A549 (cell line): ENCODE measurements around the gene PCSK6. TPM values are rescaled to one million over a fixed set of nuclear protein-coding genes. Genes with fewer than 3 reads are reported as not detected.

ENCODE experiments used
- ATAC-seq, 2 experiments: fragments of 200-7000 bp in 1 of 2; fragments of >200 bp in 1 of 2; cut with Nextera tagmentation in 1 of 2; cut with Tn5 transposase in 1 of 2; 3 replicates each; pipeline versions ENCODE4 v1.8.0 to v1.9.1; 2018 to 2020; ENCODE audit warnings: mild to moderate bottlenecking in 1 of 2, moderate library complexity in 1 of 2
- CTCF ChIA-PET: fragments of 300-600 bp; sonication (Branson Sonifier 250); formaldehyde crosslinking; extraction: SDS; loops from one replicate; lab custom pipeline; 2021; ENCODE audit warnings: antibody characterized with exemption, inconsistent platforms; lab: Yijun Ruan, JAX
- POLR2A ChIA-PET: fragments of 350-600 bp; formaldehyde crosslinking; extraction: SDS; loops from one replicate; lab custom pipeline; 2021; ENCODE audit warnings: antibody characterized with exemption, inconsistent platforms; lab: Yijun Ruan, JAX
- DNase-seq, 2 experiments: peaks; one replicate each; pipeline versions ENCODE4 v3.0.0 to v3.0.0-alpha.2; 2011 to 2016; ENCODE audit warnings: low read depth in 1 of 2, low spot score in 1 of 2
- FAIRE-seq: peaks from 2 replicates; lab custom pipeline; 2011; peaks lifted over from hg19 to GRCh38; lab: Jason Lieb, UNC
- H3K27ac ChIP-seq, 2 experiments: fragments of >200 bp; sonication (Bioruptor Twin); formaldehyde crosslinking; 3 replicates each; pipeline ENCODE4 v1.5.1; 2016 to 2017
- H3K4me1 ChIP-seq: fragments of >200 bp; sonication (Bioruptor Twin); formaldehyde crosslinking; 3 replicates; pipeline ENCODE4 v1.6.1; 2016
- H3K4me2 ChIP-seq: fragments of >200 bp; sonication (Bioruptor Twin); formaldehyde crosslinking; 3 replicates; pipeline ENCODE4 v1.6.1; 2016
- H3K4me3 ChIP-seq: fragments of >200 bp; sonication (Bioruptor Twin); formaldehyde crosslinking; 3 replicates; pipeline ENCODE4 v1.5.1; 2016
- H3K9me3 ChIP-seq: fragments of >200 bp; sonication (Bioruptor Twin); formaldehyde crosslinking; 3 replicates; pipeline ENCODE4 v1.6.1; 2016
- CBX2 ChIP-seq: fragments of 200-600 bp; sonication (generic); IDR thresholded peaks from 2 replicates; pipeline ENCODE4 v1.6.1; 2016; ENCODE audit warnings: low read depth, mild to moderate bottlenecking, borderline replicate concordance
- CHD4 ChIP-seq: fragments of 200-600 bp; sonication (generic); IDR thresholded peaks from 2 replicates; pipeline ENCODE4 v1.6.1; 2016; ENCODE audit warnings: antibody characterized with exemption, mild to moderate bottlenecking, borderline replicate concordance
- EP300 ChIP-seq, 2 experiments: fragments of >200 bp; sonication (Bioruptor Twin); formaldehyde crosslinking; IDR thresholded peaks; 2 replicates in 1 of 2; 3 replicates in 1 of 2; pipeline ENCODE4 v1.6.1; 2016 to 2017
- HEYL ChIP-seq: fragments of 250-450 bp; sonication (Bioruptor Pico); IDR thresholded peaks from 2 replicates; pipeline ENCODE4 v1.8.0; 2021; ENCODE audit warnings: mild to moderate bottlenecking, moderate library complexity
- HOXA7 ChIP-seq: fragments of 250-450 bp; sonication (Bioruptor Pico); IDR thresholded peaks from 2 replicates; pipeline ENCODE4 v1.5.0; 2020; ENCODE audit warnings: mild to moderate bottlenecking, moderate library complexity
- KDM1A ChIP-seq: fragments of 200-600 bp; sonication (generic); IDR thresholded peaks from 2 replicates; pipeline ENCODE4 v1.6.1; 2016; ENCODE audit warnings: low read depth, mild to moderate bottlenecking
- NR3C1 ChIP-seq: fragments of >200 bp; sonication (Bioruptor Twin); formaldehyde crosslinking; IDR thresholded peaks from 3 replicates; pipeline ENCODE4 v1.6.1; 2017
- PHF8 ChIP-seq: fragments of 200-600 bp; sonication (generic); IDR thresholded peaks from 2 replicates; pipeline ENCODE4 v1.6.1; 2016; ENCODE audit warnings: low read depth, mild to moderate bottlenecking, antibody characterized with exemption, moderate library complexity, borderline replicate concordance
- RAD21 ChIP-seq, 2 experiments: fragments of >200 bp in 1 of 2; sonication (Bioruptor Twin) in 1 of 2; formaldehyde crosslinking in 1 of 2; IDR thresholded peaks in 1 of 2; conservative IDR thresholded peaks in 1 of 2; 2 replicates in 1 of 2; 3 replicates in 1 of 2; pipeline ENCODE4 v1.6.1; 2012 to 2018; ENCODE audit warnings: inconsistent platforms in 1 of 2
- RARB ChIP-seq: fragments of 250-450 bp; sonication (Bioruptor Pico); IDR thresholded peaks from 2 replicates; pipeline ENCODE4 v1.8.0; 2021; ENCODE audit warnings: mild to moderate bottlenecking, moderate library complexity
- RFX5 ChIP-seq: fragments of 450-650 bp; IDR thresholded peaks from 2 replicates; pipeline ENCODE4 v1.7.1; 2014; ENCODE audit warnings: antibody characterized with exemption, mild to moderate bottlenecking, moderate library complexity
- TFCP2L1 ChIP-seq: fragments of 250-450 bp; sonication (Bioruptor Pico); IDR thresholded peaks from 2 replicates; pipeline ENCODE4 v1.5.0; 2021; ENCODE audit warnings: mild to moderate bottlenecking
- ZC3H11A ChIP-seq: fragments of 450-650 bp; IDR thresholded peaks from 2 replicates; pipeline ENCODE4 v1.6.1; 2014; ENCODE audit warnings: antibody characterized with exemption, mild to moderate bottlenecking
- ZNF302 ChIP-seq: fragments of 250-450 bp; sonication (Bioruptor Pico); IDR thresholded peaks from 2 replicates; pipeline ENCODE4 v1.9.0; 2021; ENCODE audit warnings: inconsistent platforms, mild to moderate bottlenecking, moderate library complexity
- WGBS: methylation state at CpG from one replicate; pipeline ENCODE4 v1.1.6; 2017; ENCODE audit errors: missing lambda C conversion rate; 5-methylcytosine and 5-hydroxymethylcytosine counted together
- polyA plus RNA-seq, 4 experiments: library from polyadenylated mRNA; depleted of rRNA in 3 of 4; stranded (reverse); fragments of >200 nt; fragmentation: RNase III in 1 of 4; extraction: RNeasy Plus Mini Kit Qiagen cat#74134 plus additional on column Dnase treatment in 1 of 4; gene quantifications; 2 replicates in 3 of 4; 3 replicates in 1 of 4; pipeline ENCODE4 v1.2.3, GENCODE V29; 2011 to 2017
- TF ChIP-seq, protein P1 (sequence below): IDR thresholded peaks from 2 replicates; pipeline ENCODE4 v1.6.1; 2012
- TF ChIP-seq, protein P2 (sequence below): fragments of 200-600 bp; sonication (generic); IDR thresholded peaks from 2 replicates; pipeline ENCODE4 v1.6.1; 2016; ENCODE audit warnings: antibody characterized with exemption, mild to moderate bottlenecking, moderate library complexity
- TF ChIP-seq, protein P3 (sequence below): fragments of >200 bp; sonication (Bioruptor Twin); formaldehyde crosslinking; IDR thresholded peaks from 3 replicates; pipeline ENCODE4 v1.6.1; 2016
- TF ChIP-seq, protein P4 (sequence below): fragments of >200 bp; sonication (Bioruptor Twin); formaldehyde crosslinking; IDR thresholded peaks from 3 replicates; pipeline ENCODE4 v1.5.1; 2016
- TF ChIP-seq, protein P5 (sequence below): fragments of 150-350 bp; IDR thresholded peaks from 2 replicates; pipeline ENCODE4 v1.6.1; 2014; ENCODE audit warnings: low read depth, mild to moderate bottlenecking, low read length

PCSK6 gene
- polyA plus RNA-seq, 2 of the 4 experiments (the other 2 are of a cell fraction): 10.0 to 15.2 TPM

DNA sequence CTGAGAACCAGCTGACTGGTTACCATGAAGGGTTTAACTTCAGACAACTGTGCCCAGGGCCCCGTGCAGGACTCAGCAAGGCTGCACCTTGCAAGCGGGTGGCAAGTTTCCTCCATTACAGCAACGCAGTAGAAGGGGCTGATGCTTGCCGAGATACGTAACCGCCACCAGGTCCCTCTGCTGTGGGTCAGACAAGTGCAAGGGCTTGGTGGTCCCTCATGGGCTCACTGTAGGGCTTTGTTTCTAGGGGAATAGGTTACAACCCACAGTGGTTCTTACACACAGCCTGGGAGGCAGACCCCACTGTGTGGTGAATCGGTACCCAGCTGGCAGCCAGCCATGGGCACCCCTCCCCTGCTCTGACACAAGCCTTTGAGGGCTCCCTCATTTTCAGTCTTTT is 179.0 kb downstream of the PCSK6 start:
- FAIRE-seq (no peak), ATAC-seq (no peak)

DNA sequence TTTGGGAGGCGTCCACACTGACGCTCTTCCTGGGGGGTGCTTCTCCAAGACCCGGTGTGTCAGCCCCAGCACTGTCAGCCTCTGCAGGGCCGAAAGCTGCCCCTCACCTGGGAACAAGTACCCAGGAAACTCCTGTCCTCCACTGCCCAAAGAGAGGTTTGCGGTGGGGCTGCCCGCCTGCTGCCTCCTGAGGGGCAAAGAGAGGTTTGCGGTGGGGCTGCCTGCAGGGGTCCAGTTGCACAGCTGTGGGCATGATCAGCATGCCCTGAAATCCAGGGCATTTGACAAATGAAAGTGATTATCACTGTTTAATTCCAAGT is 179.4 kb downstream of the PCSK6 start:
- no peak overlapping the region for H3K4me3 ChIP-seq
- H3K4me2 ChIP-seq: no peak overlapping the region
- H3K27ac ChIP-seq: no peak overlapping the region
- no peaks in the 10 kb centered on the region for H3K9me3 ChIP-seq
- no peak for FAIRE-seq
- no peaks in the 10 kb centered on the region for H3K4me1 ChIP-seq
- POLR2A ChIA-PET: no interaction called here
- TF ChIP-seq ZC3H11A: no peak
- no peak for TF ChIP-seq TFCP2L1
- CTCF ChIA-PET: interaction anchor here (1.4 to 13.3 kb wide), 3 partner anchors 9 to 329 kb away, joined by 7 to 227 read pairs (median 12); no protein-coding TSS in a partner anchor
- WGBS: 92% methylated on average over 4 of the region's 7 CpGs
- ATAC-seq: no peak
- no peak for DNase-seq

More for the DNA sequence above, 179.0 kb downstream of the PCSK6 start:
- H3K27ac ChIP-seq: no peak overlapping the region
- no peaks in the 10 kb centered on the region for H3K4me1 ChIP-seq
- 86% methylated on average over 7 of the region's 7 CpGs for WGBS
- ChIA-PET CTCF (interaction anchor here (0.6 to 13.3 kb wide), 5 partner anchors 9 to 1126 kb away, joined by 3 to 227 read pairs (median 7); no protein-coding TSS in a partner anchor), POLR2A (no interaction called here)
- no peak for DNase-seq
- no peaks in the 10 kb centered on the region for H3K9me3 ChIP-seq
- TF ChIP-seq CBX2: no peak
- TF ChIP-seq, protein P1, sequence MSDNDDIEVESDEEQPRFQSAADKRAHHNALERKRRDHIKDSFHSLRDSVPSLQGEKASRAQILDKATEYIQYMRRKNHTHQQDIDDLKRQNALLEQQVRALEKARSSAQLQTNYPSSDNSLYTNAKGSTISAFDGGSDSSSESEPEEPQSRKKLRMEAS: no peak
- no peak for TF ChIP-seq HEYL (CRISPR knock-in tag)
- no peak for TF ChIP-seq RARB (CRISPR knock-in tag)
- no peak for TF ChIP-seq ZNF302
- no peak for TF ChIP-seq EP300 (IDR thresholded peaks at IDR 0.05)
- TF ChIP-seq, protein P2, sequence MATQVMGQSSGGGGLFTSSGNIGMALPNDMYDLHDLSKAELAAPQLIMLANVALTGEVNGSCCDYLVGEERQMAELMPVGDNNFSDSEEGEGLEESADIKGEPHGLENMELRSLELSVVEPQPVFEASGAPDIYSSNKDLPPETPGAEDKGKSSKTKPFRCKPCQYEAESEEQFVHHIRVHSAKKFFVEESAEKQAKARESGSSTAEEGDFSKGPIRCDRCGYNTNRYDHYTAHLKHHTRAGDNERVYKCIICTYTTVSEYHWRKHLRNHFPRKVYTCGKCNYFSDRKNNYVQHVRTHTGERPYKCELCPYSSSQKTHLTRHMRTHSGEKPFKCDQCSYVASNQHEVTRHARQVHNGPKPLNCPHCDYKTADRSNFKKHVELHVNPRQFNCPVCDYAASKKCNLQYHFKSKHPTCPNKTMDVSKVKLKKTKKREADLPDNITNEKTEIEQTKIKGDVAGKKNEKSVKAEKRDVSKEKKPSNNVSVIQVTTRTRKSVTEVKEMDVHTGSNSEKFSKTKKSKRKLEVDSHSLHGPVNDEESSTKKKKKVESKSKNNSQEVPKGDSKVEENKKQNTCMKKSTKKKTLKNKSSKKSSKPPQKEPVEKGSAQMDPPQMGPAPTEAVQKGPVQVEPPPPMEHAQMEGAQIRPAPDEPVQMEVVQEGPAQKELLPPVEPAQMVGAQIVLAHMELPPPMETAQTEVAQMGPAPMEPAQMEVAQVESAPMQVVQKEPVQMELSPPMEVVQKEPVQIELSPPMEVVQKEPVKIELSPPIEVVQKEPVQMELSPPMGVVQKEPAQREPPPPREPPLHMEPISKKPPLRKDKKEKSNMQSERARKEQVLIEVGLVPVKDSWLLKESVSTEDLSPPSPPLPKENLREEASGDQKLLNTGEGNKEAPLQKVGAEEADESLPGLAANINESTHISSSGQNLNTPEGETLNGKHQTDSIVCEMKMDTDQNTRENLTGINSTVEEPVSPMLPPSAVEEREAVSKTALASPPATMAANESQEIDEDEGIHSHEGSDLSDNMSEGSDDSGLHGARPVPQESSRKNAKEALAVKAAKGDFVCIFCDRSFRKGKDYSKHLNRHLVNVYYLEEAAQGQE: no peak
- TF ChIP-seq, protein P3, sequence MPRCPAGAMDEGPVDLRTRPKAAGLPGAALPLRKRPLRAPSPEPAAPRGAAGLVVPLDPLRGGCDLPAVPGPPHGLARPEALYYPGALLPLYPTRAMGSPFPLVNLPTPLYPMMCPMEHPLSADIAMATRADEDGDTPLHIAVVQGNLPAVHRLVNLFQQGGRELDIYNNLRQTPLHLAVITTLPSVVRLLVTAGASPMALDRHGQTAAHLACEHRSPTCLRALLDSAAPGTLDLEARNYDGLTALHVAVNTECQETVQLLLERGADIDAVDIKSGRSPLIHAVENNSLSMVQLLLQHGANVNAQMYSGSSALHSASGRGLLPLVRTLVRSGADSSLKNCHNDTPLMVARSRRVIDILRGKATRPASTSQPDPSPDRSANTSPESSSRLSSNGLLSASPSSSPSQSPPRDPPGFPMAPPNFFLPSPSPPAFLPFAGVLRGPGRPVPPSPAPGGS: no peak
- TF ChIP-seq NR3C1: no peak
- no peak for TF ChIP-seq RAD21 (conservative IDR thresholded peaks at IDR 0.05 in 1 of 2, IDR thresholded peaks at IDR 0.05 in 1 of 2)
- TF ChIP-seq RFX5: no peak
- TF ChIP-seq, protein P4, sequence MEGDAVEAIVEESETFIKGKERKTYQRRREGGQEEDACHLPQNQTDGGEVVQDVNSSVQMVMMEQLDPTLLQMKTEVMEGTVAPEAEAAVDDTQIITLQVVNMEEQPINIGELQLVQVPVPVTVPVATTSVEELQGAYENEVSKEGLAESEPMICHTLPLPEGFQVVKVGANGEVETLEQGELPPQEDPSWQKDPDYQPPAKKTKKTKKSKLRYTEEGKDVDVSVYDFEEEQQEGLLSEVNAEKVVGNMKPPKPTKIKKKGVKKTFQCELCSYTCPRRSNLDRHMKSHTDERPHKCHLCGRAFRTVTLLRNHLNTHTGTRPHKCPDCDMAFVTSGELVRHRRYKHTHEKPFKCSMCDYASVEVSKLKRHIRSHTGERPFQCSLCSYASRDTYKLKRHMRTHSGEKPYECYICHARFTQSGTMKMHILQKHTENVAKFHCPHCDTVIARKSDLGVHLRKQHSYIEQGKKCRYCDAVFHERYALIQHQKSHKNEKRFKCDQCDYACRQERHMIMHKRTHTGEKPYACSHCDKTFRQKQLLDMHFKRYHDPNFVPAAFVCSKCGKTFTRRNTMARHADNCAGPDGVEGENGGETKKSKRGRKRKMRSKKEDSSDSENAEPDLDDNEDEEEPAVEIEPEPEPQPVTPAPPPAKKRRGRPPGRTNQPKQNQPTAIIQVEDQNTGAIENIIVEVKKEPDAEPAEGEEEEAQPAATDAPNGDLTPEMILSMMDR: no peak
- no peak for TF ChIP-seq CHD4
- TF ChIP-seq KDM1A: no peak
- TF ChIP-seq, protein P5, sequence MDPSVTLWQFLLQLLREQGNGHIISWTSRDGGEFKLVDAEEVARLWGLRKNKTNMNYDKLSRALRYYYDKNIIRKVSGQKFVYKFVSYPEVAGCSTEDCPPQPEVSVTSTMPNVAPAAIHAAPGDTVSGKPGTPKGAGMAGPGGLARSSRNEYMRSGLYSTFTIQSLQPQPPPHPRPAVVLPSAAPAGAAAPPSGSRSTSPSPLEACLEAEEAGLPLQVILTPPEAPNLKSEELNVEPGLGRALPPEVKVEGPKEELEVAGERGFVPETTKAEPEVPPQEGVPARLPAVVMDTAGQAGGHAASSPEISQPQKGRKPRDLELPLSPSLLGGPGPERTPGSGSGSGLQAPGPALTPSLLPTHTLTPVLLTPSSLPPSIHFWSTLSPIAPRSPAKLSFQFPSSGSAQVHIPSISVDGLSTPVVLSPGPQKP: no peak
- TF ChIP-seq PHF8: no peak
- TF ChIP-seq HOXA7 (CRISPR knock-in tag): no peak
- H3K4me3 ChIP-seq: no peak overlapping the region
- H3K4me2 ChIP-seq: no peak overlapping the region
